ENCODE data around the gene MSX1.

MSX1 gene

DNA sequence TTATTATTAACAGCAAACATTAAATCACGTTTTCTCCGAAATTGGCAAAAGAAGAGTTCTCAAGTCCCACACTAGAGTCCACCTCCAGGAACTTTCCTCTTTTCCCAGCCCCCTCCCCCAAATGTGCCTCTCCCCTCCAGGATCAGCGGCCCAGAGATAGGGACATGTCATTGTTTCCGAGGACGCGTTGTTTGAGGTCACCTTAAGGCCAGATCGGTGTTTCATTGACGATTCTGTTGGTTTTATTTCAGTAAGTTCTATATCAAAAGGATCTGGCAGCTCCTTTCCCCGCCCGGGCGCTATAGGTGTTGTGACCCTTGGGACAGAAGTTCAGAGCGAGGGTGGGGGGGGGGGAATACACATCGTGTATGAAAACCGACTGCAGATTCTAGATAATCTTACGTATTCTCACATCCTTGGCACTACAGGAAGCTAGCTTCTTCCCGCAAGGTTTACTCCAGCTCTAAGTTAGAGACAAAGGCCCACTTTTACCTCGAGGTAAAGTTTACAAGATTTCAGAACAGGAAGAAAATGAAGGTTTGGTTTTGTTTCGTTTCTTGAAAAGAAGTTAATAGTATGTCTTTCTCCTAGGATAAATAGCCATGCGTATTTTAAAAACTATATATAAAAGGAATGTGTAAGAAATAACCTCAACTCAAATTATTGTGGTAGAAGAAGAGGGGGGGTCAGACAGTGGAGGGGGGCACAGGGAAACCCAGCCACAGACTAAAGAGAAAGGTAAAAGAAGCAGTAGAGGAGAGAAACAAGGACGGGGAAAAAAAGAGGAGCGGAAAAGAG, 739 bp upstream of the MSX1 start:
- no peak for DNase-seq

DNA sequence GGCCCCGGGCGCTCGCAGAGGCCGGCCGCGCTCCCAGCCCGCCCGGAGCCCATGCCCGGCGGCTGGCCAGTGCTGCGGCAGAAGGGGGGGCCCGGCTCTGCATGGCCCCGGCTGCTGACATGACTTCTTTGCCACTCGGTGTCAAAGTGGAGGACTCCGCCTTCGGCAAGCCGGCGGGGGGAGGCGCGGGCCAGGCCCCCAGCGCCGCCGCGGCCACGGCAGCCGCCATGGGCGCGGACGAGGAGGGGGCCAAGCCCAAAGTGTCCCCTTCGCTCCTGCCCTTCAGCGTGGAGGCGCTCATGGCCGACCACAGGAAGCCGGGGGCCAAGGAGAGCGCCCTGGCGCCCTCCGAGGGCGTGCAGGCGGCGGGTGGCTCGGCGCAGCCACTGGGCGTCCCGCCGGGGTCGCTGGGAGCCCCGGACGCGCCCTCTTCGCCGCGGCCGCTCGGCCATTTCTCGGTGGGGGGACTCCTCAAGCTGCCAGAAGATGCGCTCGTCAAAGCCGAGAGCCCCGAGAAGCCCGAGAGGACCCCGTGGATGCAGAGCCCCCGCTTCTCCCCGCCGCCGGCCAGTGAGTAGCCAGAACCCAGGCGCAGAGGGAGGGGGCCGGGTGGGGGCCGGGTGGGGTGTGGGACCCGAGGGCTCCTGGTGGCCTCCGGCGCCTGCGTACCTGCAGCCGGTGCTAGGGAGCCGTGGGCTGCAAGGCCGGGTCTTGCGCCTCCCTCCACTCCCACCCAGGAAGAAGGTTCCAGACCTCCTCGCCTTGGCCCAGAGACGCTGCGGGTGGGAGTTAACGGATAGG, 534 bp downstream of the MSX1 start:
- no peak for DNase-seq

DNA sequence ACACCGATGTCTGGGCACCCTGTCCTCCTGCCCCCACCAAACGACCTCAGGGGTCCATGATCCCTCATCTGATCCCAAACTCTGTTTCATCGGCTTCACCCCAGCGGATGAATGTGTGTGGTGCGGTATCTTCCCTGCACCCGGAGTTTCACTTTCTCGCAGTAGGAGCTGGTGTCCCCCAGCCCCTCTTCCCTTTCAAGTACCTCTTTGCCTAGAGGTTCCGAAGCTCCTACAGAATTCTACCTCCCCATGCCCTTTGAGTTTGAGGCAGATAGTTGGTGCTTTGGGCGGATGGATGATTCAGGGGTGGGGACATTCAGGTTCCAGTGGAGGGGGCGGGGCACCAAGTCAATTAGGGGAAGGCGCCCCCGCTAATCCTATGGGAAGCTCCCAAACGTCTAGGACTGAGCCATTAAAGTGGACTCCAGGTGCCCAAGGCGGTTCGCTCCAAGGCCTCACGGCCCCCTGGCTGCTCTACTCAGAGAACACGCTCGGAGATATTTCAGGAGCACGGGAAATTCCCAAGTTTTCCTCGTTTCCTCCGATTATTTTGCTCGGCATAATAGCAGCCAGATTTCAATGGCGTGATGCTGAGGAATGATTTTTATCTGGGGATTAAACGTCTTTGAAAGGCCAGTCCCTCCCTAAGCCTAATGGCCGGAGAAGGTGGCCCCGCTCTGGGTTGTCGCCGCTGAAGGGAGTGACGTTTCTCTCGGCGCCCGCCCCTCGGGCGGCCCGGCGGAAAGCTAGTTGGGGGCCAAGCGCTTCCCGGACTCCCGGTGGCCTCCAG, 1.3 kb downstream of the MSX1 start:
- no peak for DNase-seq

DNA sequence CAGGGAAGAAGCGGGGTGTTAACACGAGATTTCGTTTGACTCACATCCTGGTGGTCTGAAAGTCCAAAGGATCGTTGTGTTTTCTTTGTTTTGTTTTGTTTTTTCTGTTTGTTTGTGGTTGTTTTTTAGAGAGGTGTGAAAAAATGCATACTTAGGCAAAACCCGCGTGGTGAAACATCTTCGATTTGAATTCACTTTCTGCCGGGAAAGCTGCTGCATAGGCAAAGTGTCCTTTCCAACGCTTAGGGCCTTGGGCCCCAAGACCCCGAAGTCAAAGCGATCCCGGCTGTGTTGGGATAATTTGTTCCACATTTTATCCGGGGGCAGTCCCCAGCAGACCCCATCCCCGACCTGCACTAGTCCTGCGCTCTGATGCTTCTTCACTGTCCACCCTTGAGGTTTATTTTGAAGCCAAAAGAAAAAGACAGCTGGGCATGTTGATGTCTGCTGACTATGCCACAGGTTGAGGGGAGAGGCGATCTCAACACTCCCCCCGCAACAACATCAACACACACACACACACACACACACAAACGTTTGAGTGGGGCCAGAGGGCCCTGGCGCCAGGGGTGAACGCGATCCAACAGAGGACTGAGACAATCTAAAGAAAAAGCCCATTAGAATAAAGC, 2.0 kb downstream of the MSX1 start:
- DNase-seq: no peak

DNA sequence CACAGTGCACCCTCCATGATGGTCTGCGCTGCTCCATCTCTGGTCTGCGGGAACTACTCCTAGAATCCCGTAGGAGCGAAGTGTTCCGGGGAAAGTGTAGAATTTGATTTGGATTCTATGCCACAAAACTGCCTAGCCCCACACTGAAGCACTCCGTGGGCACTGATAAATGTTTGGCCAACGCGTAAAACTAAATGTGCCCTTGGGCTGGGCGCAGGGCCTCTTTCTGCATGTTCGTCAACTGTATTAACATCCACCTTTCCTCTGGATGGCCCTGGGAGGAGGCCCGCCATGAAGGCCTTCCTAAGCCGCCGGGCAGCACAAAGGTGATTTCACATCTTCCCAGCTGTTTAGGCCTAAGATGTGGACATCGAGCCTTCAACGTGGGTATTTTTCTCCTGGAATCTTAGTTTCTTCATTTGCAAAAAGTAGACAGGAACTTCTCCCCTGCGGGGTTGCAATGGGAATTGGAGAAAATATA, 2.6 kb downstream of the MSX1 start:
- no peak for DNase-seq

DNA sequence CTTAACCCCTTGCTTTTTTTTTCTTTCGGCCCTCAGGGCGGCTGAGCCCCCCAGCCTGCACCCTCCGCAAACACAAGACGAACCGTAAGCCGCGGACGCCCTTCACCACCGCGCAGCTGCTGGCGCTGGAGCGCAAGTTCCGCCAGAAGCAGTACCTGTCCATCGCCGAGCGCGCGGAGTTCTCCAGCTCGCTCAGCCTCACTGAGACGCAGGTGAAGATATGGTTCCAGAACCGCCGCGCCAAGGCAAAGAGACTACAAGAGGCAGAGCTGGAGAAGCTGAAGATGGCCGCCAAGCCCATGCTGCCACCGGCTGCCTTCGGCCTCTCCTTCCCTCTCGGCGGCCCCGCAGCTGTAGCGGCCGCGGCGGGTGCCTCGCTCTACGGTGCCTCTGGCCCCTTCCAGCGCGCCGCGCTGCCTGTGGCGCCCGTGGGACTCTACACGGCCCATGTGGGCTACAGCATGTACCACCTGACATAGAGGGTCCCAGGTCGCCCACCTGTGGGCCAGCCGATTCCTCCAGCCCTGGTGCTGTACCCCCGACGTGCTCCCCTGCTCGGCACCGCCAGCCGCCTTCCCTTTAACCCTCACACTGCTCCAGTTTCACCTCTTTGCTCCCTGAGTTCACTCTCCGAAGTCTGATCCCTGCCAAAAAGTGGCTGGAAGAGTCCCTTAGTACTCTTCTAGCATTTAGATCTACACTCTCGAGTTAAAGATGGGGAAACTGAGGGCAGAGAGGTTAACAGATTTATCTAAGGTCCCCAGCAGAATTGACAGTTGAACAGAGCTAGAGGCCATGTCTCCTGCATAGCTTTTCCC, 3.4 kb downstream of the MSX1 start:
- no peak for DNase-seq

DNA sequence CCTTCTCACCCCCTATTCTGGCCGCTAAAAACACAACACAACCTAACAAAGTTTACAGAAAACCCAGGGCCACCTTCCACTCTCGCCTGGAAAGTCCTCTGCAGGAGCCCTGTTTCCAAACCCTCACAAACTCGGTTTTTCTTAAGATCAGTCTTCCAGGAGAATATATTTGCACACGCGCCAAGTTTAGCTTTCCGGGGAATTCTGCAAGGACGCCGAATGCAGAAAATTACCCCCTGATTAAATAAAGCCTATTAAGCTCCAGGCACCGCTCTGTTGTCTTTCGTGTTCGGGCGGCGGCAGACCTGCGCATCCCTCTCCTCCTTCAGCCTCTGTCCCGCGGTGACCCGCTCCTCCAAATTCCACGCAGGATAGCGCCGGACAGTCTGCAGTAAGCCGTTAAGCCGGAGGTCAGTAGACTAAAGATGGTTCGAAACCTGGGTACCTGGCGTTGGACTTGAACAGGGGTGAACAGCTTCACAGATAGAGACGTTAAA, 5.0 kb downstream of the MSX1 start:
- DNase-seq: no peak

DNA sequence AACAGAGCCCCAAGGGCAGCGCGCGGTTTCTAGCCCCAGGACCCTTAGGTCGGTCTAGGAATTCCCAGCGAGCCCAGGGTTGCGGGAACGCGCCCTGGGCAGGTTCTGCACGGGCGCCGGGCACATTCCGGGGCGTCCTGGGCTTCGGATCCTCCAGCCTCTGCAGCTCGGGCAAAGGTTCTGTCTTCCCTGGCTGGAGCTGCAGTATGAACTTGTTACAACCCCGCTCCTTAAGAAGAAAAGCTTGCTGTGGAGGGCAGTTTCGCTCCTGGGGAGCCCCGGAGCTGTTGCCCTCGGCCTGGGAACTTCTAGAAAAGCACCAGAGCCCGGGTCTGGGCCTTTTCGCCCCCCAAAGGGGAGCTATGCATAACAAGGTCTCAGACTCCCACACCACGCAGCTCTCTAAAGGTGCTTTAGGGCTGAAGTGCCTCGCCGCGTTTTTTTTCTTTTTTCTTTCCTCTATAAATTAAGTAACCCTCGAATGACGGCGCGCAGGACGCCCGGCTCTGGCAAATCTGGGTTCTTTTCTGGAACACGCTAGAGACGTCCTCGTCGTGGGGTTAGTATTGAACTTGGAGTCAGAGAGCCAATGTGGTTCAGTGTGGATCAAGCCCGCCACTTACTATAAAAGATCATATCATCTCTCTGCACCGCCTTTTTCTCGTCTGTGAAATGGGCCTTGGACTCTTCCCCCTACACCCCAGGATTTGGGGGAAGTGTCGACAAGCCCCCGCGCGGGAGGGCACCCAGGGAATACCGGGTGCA, 5.7 kb downstream of the MSX1 start:
- DNase-seq: no peak

DNA sequence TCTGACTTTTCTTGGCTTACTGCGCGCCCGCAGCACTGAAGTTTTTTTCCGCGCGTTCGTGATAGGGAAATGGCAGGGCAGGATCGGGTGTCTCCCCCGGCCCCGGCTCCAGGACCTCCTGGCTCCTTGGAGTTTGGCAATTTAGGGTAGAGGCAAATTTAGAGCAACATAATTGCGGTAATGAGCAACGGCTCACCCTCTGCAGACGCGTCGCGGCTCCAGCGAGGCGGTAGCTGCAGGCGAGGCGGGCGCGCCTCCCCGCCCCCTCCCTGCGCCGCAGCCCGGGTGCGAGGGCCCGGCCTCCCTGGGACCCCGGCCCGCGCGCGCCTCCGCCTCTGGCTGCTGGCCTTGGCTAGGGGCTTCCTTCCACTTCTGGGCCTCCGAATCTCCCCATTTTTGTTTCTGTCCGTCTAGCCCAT, 6.2 kb downstream of the MSX1 start:
- DNase-seq: no peak

DNA sequence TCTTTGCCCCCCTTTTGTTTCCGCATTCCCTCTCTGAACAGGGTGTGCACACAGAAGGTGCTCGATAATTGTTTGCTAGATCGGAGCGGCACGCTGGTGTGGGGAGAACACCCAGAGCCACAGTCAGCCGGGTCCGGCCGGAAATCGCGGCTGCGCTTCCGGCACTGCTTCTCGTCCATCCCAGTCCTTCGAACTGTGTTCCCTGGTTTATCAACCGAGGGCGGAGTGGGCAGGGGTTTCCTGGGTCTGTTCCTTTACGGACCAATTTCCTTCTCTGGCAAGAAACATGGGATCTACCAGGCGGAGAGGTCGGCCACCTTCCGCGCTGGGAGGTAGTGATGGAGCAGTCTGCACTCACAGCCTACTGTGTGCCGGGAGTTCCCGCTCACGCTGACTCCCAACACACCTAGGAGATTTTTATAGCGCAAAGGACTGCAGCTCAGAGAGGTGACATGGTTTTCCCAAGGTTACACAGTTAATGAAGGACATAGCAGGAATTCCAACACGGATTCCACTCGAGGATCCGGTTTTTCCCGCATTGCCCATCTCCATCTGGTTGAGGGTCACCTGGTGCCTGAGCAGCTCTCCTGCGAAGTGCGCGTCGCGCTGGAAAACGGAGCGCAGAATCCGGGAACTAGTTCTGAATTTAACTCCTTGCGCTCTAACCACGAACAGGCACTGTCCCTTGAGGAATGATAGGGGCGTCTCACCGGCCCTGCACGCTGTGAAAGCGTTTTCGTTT, 6.8 kb downstream of the MSX1 start:
- DNase-seq: no peak

DNA sequence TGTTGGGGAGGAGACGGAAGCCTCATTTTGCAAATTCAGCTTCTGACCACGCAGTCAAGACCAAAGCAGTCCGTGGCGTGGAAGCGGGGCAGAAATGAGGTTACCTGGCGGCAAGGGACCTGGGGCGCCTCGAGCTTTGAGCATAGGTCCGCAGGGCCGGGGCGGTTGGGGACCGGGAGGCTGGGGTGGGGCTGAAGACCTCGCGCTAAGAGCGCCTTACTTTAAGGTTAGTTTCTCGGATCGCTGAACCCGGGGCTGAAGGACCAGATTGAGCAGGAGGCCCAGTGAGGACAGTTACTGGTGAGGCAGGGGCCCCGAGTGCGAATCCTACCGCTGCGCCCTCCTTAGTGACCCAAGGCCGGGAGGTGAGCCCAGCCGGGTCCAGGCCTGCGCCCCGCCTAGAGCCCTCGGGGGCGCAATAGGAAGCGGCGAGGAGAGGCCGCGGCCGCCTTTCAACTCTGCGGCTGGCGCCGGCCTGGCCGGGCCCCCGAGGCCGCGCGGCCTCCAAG, 7.5 kb downstream of the MSX1 start:
- no peak for DNase-seq

DNA sequence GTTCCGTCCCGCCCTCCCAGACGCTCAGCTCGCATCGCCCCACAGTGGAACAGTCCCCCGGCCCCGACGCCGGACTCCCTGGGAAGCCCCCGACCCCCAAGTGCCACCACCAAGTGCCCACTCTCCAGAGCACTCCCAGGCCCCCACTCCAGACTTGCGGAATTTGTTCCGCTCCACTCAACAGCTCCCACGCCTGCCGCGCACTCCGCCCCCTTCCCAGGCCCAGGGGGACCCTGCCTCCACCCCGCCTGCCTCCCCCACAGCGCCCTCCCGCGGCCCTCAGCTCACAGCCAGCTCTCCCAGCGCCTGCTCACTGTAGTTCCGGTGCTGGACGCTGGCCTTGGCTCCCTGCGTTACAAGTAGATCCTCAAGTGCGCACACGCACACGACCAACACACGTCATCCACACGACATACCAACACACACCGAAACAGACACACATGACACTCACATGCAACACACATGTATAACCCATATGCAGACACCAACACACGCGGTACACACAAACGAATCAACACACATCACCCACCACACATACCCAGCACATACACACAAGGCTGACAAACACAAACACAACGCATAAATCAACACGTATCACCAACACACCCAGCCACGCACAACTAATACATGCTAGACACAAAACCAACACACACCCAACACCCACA, 8.0 kb downstream of the MSX1 start:
- DNase-seq: no peak

DNA sequence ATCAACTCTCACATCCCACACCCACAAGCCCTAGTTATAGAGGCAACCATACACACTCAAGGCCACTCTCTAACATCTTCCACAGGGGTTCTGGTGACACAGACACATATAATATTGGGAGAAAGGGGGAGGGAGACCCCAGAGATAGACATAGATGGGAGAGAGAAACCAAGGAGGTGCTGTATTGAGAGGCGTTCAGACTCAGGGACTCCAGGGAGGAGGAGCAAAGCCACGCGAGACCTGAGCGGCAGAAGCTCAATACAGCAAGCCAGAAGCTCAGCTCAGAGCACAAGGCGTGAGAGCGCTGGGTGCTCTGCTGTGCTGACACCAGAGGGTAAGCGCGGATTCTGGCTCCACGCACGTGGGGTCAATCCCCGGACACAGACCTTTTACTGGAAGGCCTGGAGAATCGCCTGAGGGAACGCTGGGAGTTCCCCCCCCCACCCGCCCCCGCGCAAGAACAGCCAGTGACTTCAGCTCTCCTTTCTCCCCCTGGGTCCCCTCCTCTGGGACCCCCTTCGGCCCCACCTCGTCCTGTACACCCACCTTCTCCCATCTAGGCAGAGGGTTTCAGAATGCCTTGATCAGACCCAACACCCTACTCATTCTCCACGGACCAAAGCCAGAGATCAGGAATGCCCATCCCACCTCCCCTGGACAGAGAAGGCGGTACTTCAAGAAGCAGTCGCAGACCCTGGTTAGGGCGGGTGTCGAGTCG, 8.7 kb downstream of the MSX1 start:
- DNase-seq: no peak

DNA sequence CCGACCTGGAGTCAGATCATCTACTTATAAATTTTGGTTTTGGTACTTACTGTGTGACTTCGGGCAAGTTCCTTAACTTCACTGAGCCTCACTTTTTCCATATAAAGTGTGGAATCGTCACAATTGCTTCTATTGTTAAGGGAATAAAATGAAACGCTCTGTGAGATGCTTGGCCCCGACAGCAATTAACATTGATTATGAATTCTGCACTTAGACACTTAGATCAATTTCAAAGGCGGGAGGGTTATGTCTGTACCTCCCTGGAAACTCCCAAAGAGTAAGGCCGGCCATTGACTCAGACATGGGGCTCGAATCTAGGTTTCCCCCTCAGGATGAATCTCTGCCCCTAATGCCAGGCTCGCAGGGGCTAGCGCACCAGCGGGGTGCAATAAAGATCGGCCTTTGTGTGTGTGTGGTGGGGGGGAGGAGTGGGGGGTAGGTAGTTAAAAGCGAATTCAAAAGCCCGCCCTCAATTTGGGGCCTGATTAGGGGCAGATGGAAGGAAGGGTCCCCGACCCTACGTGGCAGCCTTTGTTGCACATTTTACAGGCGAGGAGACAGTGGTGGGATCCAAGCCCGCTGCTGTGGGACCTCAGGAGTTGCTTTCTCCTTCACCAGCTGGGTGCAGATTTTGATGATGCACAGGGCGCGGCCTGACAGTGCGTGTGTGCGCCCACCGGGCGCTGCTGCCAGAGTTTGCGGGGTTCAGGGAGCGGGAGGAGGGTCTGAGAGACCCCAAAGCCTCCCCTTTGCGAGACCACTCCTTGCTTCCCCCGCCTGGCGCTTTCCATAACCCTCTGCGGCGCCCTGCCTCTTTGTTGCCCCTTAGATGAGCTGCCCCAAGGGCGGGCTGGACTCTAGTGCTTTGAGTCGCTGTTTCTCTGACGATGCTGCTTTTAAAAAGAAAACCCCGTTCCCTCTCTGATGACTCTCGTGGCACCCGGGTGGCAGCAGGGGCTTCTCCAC, 9.6 kb downstream of the MSX1 start:
- DNase-seq: no peak

DNA sequence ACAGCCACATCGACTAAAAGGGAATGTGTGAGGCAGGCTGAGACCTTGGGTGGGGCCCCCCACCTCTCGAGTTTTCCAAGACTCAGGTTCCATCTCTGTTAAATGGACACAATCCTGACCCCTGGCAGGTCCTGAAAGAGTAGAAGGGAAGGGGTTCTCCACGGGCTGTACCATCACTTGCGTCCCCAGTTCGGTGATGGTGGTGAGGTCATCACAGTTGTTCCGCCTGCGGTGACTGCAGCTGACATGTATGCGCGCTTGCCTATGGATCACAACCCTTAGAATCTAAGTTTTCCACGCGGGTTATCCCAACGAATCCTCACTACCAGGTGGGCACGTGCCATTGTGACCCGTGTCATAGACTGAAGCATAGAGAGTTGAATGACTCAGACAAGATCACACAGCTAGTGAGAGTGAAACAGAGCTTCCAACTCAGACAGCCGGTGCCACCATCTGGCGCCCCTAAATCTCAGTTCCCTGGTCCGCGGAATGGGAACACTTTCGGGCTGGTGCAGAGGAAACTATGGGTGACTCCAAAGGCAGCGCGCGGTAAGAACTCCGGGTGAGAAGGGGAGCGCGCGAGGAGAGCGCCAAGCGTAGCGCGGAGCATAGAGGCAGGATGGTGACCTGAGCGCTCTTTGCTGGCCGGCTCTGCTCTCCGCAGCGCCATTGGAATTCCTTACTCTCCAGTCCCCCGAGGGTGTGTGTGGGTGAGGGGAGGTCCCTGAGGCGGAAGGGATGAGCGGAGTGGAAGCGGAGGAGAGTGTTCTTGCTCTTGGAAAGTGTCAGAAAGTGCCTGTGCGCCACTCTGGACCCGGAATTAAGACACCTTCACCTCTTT, 10.5 kb downstream of the MSX1 start:
- no peak for DNase-seq

DNA sequence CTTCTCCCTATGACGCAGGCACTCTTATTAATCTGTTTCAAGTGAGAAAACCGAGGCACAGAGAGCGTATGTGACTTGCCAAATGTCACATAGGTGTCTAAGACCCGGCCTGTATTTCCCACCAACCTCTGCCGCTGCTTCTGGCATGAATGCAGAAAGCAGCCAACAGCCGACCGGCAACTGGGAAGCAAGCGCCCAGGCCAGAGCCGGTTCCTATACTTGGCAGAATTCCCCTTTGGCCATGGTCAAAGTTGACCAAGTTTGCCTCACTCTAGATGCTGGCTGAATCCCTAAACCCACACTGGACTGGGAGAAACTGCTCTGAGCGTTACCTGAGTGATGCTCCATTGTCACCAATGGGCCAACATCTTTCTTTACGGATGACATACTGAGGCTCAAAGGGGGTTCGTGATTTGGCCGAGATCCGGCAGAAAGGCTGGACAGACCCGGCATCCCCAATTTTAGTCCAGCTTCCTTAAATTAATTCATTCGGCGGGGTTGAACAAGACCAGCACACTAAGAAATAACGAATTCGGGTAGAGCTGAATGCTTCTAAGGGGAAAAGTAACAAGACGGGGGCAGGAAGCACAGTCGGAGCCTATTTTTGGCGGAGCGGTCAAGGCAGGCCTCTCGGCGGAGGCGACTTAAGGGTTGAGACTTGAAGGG, 11.2 kb downstream of the MSX1 start:
- DNase-seq: no peak

Data from T-helper 1 cell (primary cell).